ENCODE measurements around the gene MYO18B.
A peak's percentile ranks its signal among the peaks of the same experiment; 100 is the strongest.

MYO18B gene

DNA sequence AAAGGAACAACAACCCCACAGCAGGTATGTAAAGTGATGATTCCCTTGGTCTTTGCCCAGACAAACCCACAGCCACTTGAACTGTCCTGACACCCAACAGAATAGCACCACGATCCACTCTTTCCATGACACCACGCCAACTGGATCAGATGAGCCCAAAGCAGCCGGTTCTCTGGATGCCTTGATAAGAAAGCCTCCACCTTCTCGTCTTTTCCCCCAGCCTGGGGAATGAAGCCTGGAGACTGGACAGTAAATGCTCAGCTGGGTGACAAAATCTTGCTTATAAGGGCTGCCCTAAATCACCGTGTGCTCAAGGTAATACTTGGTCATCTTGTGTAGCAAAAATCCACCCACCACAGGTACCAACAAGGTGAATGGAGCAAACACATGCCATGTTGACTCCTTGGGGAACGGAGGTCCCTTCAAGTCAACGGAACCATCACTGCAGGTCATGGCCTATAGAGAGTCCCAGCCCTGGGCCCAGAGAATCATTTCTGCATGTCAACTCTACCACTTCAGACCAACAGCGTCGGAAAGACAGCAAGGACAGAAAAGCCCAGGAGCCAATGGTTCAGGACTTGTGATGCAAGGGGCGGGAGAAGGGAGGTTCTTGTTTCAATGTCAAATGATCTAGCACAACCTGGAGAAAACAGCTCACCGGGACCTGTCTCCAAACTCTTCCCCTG lies 2.2 kb upstream of the MYO18B start:
- TF ChIP-seq, protein P1, sequence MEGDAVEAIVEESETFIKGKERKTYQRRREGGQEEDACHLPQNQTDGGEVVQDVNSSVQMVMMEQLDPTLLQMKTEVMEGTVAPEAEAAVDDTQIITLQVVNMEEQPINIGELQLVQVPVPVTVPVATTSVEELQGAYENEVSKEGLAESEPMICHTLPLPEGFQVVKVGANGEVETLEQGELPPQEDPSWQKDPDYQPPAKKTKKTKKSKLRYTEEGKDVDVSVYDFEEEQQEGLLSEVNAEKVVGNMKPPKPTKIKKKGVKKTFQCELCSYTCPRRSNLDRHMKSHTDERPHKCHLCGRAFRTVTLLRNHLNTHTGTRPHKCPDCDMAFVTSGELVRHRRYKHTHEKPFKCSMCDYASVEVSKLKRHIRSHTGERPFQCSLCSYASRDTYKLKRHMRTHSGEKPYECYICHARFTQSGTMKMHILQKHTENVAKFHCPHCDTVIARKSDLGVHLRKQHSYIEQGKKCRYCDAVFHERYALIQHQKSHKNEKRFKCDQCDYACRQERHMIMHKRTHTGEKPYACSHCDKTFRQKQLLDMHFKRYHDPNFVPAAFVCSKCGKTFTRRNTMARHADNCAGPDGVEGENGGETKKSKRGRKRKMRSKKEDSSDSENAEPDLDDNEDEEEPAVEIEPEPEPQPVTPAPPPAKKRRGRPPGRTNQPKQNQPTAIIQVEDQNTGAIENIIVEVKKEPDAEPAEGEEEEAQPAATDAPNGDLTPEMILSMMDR (IDR thresholded peaks at IDR 0.05; ENCODE audit: low read depth, low read length, missing control alignments) = no peak
- in situ Hi-C loops (cut with HindIII; ENCODE audit: low sequenced_read_pairs) = no loop called here
- H3K4me3 ChIP-seq (ENCODE audit: low read depth, low read length) = no peak overlapping the region
- no peak for DNase-seq (ENCODE audit: low read depth)

DNA sequence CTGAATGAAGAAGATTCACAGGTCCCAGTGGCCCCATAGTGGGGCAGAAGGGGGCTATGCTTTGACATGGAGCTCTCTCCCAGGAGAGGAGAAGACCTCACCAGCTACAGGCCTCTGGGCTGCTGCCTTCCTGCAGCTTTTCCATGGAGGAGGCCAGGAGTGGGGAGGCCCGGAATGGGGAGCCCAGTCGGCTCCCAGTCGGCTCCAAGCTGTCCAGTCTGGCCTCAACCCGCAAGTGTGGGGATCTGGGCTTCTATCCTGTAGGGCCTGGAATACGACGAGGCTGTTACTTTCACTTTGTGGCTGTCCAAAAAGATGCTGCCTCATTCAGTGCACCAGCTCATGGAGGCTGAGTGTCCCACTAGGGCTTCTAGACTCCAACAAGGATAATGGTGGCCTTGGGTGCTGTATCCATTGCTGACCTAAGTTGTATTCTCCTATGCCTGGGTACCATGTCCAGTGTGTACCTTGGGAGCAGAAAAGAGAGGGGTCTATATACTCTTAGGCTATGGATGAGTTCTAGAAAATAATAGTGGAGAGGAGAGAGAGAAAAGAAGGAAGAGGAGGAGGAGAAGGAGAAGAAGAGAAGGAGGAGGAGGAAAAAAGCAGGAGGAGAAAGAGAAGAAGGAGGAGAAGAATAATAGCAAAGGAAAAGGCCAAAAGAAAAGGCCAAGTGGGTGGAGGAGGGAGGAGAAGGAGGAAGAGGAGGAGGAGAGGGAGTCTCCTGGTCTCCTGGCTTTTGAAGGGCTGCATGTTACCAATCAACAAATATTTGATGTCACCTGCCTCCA lies 1.1 kb downstream of the MYO18B start:
- no peak for DNase-seq (ENCODE audit: low read depth)
- TF ChIP-seq, protein P1 (IDR thresholded peaks at IDR 0.05; ENCODE audit: low read depth, low read length, missing control alignments) = no peak
- in situ Hi-C loops (cut with HindIII; ENCODE audit: low sequenced_read_pairs) = no loop called here
- H3K4me3 ChIP-seq (ENCODE audit: low read depth, low read length) = no peak overlapping the region

DNA sequence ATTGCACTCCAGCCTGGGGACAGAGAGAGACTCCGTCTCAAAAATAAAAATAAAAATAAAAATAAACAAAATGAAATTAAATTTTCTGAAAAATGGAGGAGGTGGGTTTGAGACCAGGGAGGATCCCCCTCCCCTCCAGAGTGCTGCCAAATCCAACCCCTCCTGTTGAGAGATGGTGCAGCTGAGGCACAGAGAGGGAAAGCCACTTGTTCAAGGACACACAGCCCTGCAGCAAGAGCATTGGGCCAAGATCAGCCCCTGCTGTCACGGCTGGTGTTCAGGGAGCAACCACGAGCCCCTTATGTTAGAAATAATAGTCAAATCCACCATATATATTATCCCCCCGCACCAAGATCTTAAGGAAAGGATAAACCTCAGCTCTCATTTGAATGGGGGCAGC lies 2.7 kb downstream of the MYO18B start:
- in situ Hi-C loops (cut with HindIII; ENCODE audit: low sequenced_read_pairs) = no loop called here
- TF ChIP-seq, protein P1 (IDR thresholded peaks at IDR 0.05; ENCODE audit: low read depth, low read length, missing control alignments) = no peak
- H3K4me3 ChIP-seq (ENCODE audit: low read depth, low read length) = no peak overlapping the region
- DNase-seq (ENCODE audit: low read depth) = no peak

DNA sequence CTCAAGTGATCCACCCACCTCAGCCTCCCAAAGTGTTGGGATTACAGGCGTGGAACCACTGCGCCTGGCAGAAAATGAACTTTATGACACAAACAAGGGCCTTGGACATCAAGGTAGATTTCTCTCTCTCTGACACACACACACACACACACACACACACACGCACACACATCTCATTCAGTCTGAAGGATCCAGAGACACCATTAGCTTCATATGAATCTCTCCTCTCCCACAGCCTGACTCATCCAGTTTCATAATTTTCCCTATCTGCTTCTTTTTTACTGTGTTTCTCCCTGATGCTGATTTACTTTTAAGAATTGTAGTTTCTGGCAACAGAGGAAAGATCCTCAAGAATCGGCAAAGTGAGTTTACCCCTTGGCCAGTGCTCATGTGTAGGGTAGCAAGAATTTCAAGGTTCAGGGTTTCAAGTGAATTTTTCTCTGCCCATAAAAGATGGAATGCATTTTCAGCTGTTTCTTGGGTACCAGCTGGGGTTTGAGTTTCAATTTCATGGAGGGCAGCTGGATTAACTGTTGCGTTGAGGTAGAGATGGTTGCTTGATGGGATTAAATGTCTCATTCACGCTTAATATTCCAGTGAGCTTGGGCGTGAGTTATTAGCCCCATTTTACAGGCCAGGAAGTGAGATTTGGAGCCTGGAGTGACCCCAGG lies 3.5 kb downstream of the MYO18B start:
- in situ Hi-C loops (cut with HindIII; ENCODE audit: low sequenced_read_pairs) = no loop called here
- TF ChIP-seq, protein P1 (IDR thresholded peaks at IDR 0.05; ENCODE audit: low read depth, low read length, missing control alignments) = no peak
- H3K4me3 ChIP-seq (ENCODE audit: low read depth, low read length) = no peak overlapping the region
- DNase-seq (ENCODE audit: low read depth) = no peak

DNA sequence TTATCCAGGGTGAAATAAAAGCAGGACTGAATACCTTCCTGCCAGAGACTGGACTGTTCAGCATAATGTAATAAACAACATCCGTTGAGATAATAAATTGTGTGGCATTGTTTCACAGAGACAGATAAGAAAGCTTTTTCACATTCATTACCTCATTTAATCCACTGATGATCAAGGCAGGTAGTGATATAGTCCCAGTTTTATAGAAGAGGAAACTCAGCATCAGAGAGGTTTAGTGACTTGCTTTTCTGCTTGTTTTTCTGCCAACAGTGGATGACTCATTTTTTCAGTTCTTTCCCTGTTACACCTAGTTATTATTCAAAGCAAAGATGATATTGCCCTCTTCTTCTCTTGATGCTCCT lies 4.0 kb downstream of the MYO18B start:
- peak; percentile 20 for DNase-seq (ENCODE audit: low read depth)
- in situ Hi-C loops (cut with HindIII; ENCODE audit: low sequenced_read_pairs) = no loop called here
- no peak overlapping the region for H3K4me3 ChIP-seq (ENCODE audit: low read depth, low read length)
- TF ChIP-seq, protein P1 (IDR thresholded peaks at IDR 0.05; ENCODE audit: low read depth, low read length, missing control alignments) = no peak

DNA sequence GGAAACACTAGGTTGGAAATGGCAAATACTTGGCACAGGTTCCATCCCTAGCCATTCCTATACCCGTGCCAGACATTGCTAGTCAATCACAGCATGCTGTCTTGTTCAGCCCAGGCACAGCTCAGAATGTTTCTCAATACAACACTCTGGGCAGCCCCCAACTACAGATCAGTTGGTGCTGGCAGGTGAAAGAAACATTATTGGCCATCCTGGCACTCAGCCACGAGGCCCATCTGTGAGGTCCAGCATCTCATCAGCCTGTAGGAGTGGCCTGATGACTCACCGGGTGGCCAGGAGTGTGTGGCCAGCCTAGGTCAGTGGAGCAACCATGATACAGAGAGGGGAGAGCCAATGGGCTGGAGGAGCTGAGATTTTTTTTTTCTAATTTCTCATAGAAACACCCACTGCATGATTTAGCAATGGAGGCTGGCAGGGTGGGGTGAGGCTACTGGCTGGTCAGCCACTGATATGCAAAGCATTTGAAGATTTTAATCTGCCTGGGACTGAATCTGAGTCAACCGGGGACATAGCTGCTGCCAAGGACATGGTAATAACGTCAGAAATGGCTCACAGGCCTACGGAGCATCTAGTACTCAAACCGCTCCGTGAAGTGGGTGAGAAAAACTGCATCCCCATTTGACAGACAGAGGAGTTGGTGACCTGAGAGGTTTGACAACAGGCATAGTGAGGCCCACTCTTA lies 5.4 kb downstream of the MYO18B start:
- TF ChIP-seq, protein P1 (IDR thresholded peaks at IDR 0.05; ENCODE audit: low read depth, low read length, missing control alignments) = no peak
- DNase-seq (ENCODE audit: low read depth) = peak; percentile 76
- H3K4me3 ChIP-seq (ENCODE audit: low read depth, low read length) = no peak overlapping the region
- in situ Hi-C loops (cut with HindIII; ENCODE audit: low sequenced_read_pairs) = no loop called here

All from astrocyte of the cerebellum (primary cell).